GM20000 (cell line): Measurements from ENCODE around the gene PLEKHG4.

Source experiments
- DNase-seq: peaks from one replicate; pipeline ENCODE4 v3.0.0; 2012; ENCODE audit warnings: low spot score
- CTCF ChIP-seq: IDR thresholded peaks from 2 replicates; pipeline ENCODE4 v1.5.1; 2012; ENCODE audit warnings: mild to moderate bottlenecking, control low read depth; ENCODE audit errors: extremely low read depth, missing control alignments

PLEKHG4 gene

GRCh38 chr16:67247192-67248072 is 31.9 kb upstream of the PLEKHG4 start, which contains the start of gene FHOD1:
Gene FHOD1 (minus strand): TSS chr16:67247481. CDS start chr16:67247410, 71 bp downstream.
- TF ChIP-seq CTCF: no peak
- DNase-seq: peak; percentile 98

DNA sequence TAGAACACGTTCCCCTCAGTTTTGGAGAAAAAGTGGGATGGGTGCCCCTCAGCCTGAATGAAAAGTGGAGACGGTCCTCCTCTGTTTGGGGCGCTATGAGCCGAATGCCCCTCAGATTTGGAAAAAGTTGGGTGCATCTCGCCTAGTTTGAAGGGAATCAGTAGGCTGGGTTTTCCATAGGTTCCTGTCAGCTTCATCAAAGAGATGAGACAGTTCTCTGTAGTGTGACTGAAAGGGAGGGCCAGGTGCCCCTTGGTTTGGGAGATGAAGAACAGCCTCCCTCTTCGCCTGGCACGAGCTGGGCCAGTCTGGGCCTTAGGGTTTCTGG is 31.3 kb upstream of the PLEKHG4 start:
- DNase-seq: no peak
- no peak for TF ChIP-seq CTCF

- TF ChIP-seq CTCF: peak; percentile 30
- DNase-seq: peak; percentile 77
These were observed 30.7 kb upstream of the PLEKHG4 start, which contains the start of gene SLC9A5 for GRCh38 chr16:67248401-67249177. Gene SLC9A5 (plus strand): TSS chr16:67248979. CDS start chr16:67249015, 36 bp downstream.

GRCh38 chr16:67249178-67250044 is 29.9 kb upstream of the PLEKHG4 start:
- no peak for DNase-seq
- TF ChIP-seq CTCF: no peak

DNA sequence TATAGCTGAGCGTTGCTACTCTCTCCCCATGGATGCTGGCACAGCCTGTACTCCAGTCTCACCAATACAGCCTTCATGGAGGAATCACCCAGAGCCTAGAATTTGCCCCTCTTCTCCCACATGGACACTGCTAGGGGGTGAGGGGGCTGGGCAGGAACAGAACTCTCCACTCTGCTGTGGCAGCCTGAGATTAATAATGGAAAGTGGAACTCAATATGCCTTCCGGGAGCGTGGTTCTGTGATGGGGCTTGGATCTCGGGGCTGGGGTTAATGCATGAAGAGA is 29.3 kb upstream of the PLEKHG4 start:
- no peak for TF ChIP-seq CTCF
- DNase-seq: no peak

GRCh38 chr16:67252609-67253497 is 26.5 kb upstream of the PLEKHG4 start:
- TF ChIP-seq CTCF: no peak

More at GRCh38 chr16:67252609-67253497, 26.5 kb upstream of the PLEKHG4 start:
- no peak for DNase-seq
